HepG2 (cell line): Measurements from ENCODE around the gene KIFC1. TPM values are rescaled to one million over a fixed set of nuclear protein-coding genes. Genes with fewer than 3 reads are reported as not detected.

Experiments used
- ARID2 ChIP-seq: sonication (generic); formaldehyde crosslinking; IDR thresholded peaks from 2 replicates; pipeline ENCODE4 v1.8.1; 2022; ENCODE audit warnings: mild to moderate bottlenecking, missing genetic modification reagents, borderline replicate concordance
- ELF1 ChIP-seq: sonication (generic); formaldehyde crosslinking; IDR thresholded peaks from 2 replicates; pipeline ENCODE4 v1.4.0; 2020; ENCODE audit warnings: missing genetic modification reagents
- GATAD1 ChIP-seq: IDR thresholded peaks from 2 replicates; pipeline ENCODE4 v1.6.1; 2016; ENCODE audit warnings: missing genetic modification reagents, missing compliant biosample characterization
- HDAC1 ChIP-seq: sonication (generic); formaldehyde crosslinking; IDR thresholded peaks from 2 replicates; pipeline ENCODE4 v1.5.1; 2020; ENCODE audit warnings: mild to moderate bottlenecking, missing genetic modification reagents
- HDAC2 ChIP-seq: sonication (generic); formaldehyde crosslinking; IDR thresholded peaks from 2 replicates; pipeline ENCODE4 v1.4.0; 2020; ENCODE audit warnings: missing genetic modification reagents
- HIC2 ChIP-seq: sonication (generic); formaldehyde crosslinking; IDR thresholded peaks from 2 replicates; pipeline ENCODE4 v1.9.0; 2022; ENCODE audit warnings: low read depth, missing genetic modification reagents
- HNRNPLL ChIP-seq: fragments of 200-400 bp; formaldehyde crosslinking; IDR thresholded peaks from 2 replicates; pipeline ENCODE4 v1.6.1; 2017; ENCODE audit warnings: mild to moderate bottlenecking, low read depth, low read length; ENCODE audit not compliant: poor library complexity, severe bottlenecking
- IKZF1 ChIP-seq: fragments of 450-650 bp; IDR thresholded peaks from 2 replicates; pipeline ENCODE4 v1.7.1; 2016
- NFIC ChIP-seq: IDR thresholded peaks from 2 replicates; pipeline ENCODE4 v1.6.1; 2012; ENCODE audit warnings: mild to moderate bottlenecking, low read length, inconsistent platforms
- NKX3-1 ChIP-seq: sonication (generic); formaldehyde crosslinking; IDR thresholded peaks from 2 replicates; pipeline ENCODE4 v1.5.0; 2020; ENCODE audit warnings: missing genetic modification reagents
- NR1H2 ChIP-seq: sonication (generic); formaldehyde crosslinking; IDR thresholded peaks from 2 replicates; pipeline ENCODE4 v1.8.1; 2022; ENCODE audit warnings: low read depth, missing genetic modification reagents, borderline replicate concordance
- NR2C2 ChIP-seq: sonication (generic); formaldehyde crosslinking; IDR thresholded peaks from 2 replicates; pipeline ENCODE4 v1.4.0; 2020; ENCODE audit warnings: missing genetic modification reagents, mild to moderate bottlenecking, moderate library complexity, borderline replicate concordance
- PAX8 ChIP-seq: sonication (generic); formaldehyde crosslinking; IDR thresholded peaks from 2 replicates; pipeline ENCODE4 v1.8.0; 2022; ENCODE audit warnings: mild to moderate bottlenecking, missing genetic modification reagents, borderline replicate concordance
- RELA ChIP-seq: sonication (generic); formaldehyde crosslinking; IDR thresholded peaks from 2 replicates; pipeline ENCODE4 v1.4.0; 2020; ENCODE audit warnings: missing genetic modification reagents
- SALL1 ChIP-seq: sonication (generic); formaldehyde crosslinking; IDR thresholded peaks from 2 replicates; pipeline ENCODE4 v1.8.0; 2022; ENCODE audit warnings: mild to moderate bottlenecking, missing genetic modification reagents
- TBP ChIP-seq: sonication (generic); formaldehyde crosslinking; IDR thresholded peaks from 2 replicates; pipeline ENCODE4 v1.5.0; 2020; ENCODE audit warnings: missing genetic modification reagents
- TBX2 ChIP-seq: sonication (generic); formaldehyde crosslinking; IDR thresholded peaks from 2 replicates; pipeline ENCODE4 v1.5.0; 2020; ENCODE audit warnings: missing genetic modification reagents, mild to moderate bottlenecking, borderline replicate concordance
- THRA ChIP-seq: sonication (generic); formaldehyde crosslinking; IDR thresholded peaks from 2 replicates; pipeline ENCODE4 v1.4.0; 2020; ENCODE audit warnings: missing genetic modification reagents, borderline replicate concordance
- ZBTB1 ChIP-seq: sonication (generic); formaldehyde crosslinking; IDR thresholded peaks from 2 replicates; pipeline ENCODE4 v1.4.0; 2020; ENCODE audit warnings: missing genetic modification reagents, borderline replicate concordance
- ZBTB3 ChIP-seq: sonication (generic); formaldehyde crosslinking; IDR thresholded peaks from 2 replicates; pipeline ENCODE4 v1.4.0; 2020; ENCODE audit warnings: low read depth, mild to moderate bottlenecking, moderate library complexity, missing genetic modification reagents, borderline replicate concordance
- ZNF18 ChIP-seq: sonication (generic); formaldehyde crosslinking; IDR thresholded peaks from 2 replicates; pipeline ENCODE4 v1.8.0; 2022; ENCODE audit warnings: mild to moderate bottlenecking, missing genetic modification reagents; ENCODE audit not compliant: insufficient replicate concordance
- ZNF224 ChIP-seq: sonication (generic); formaldehyde crosslinking; IDR thresholded peaks from 2 replicates; pipeline ENCODE4 v1.5.0; 2020; ENCODE audit warnings: mild to moderate bottlenecking, missing genetic modification reagents
- ZNF274 ChIP-seq: sonication (generic); formaldehyde crosslinking; IDR thresholded peaks from 2 replicates; pipeline ENCODE4 v1.5.1; 2020; ENCODE audit warnings: mild to moderate bottlenecking, missing genetic modification reagents
- ZNF468 ChIP-seq: sonication (generic); formaldehyde crosslinking; IDR thresholded peaks from 2 replicates; pipeline ENCODE4 v1.8.0; 2022; ENCODE audit warnings: mild to moderate bottlenecking, moderate library complexity, missing genetic modification reagents
- ZNF784 ChIP-seq: sonication (generic); formaldehyde crosslinking; IDR thresholded peaks from 2 replicates; pipeline ENCODE4 v1.5.1; 2020; ENCODE audit warnings: missing genetic modification reagents, mild to moderate bottlenecking, borderline replicate concordance
- polyA plus RNA-seq, 8 experiments: library from polyadenylated mRNA; depleted of rRNA in 3 of 8; stranded (reverse) in 7 of 8; unstranded in 1 of 8; fragments of >200 nt; fragmentation: Illumina TruSeq in 4 of 8; extraction: Trizol in 4 of 8; gene quantifications; 2 replicates each; pipeline versions ENCODE4 v1.2.1 to v1.2.3, GENCODE V29; 2011 to 2016; ENCODE audit warnings: low read depth in 4 of 8, missing spikeins in 1 of 8, mixed read lengths in 1 of 8; ENCODE audit not compliant: insufficient read depth in 1 of 8
- total RNA-seq, 5 experiments: library from RNA; depleted of rRNA; stranded (reverse); fragments of >200 nt; fragmentation: Illumina TruSeq; extraction: Trizol; gene quantifications; 2 replicates each; pipeline ENCODE4 v1.2.3, GENCODE V29; 2016; ENCODE audit warnings: low read depth in 1 of 5

The KIFC1 gene
- total and polyA plus RNA-seq, 2 of the 13 experiments (the other 11 are each of a cell fraction or from before 2014, with no cell fraction given) = 25.0 to 45.5 TPM

GRCh38 chr6:33410711-33411631 lies 19.3 kb downstream of the KIFC1 start, which contains the start of gene PHF1 (continued):
- TF ChIP-seq ZNF18 (CRISPR knock-in tag) (peak; percentile 82), GATAD1 (CRISPR knock-in tag) (no peak), NFIC (no peak), HDAC2 (CRISPR knock-in tag) (no peak), ARID2 (CRISPR knock-in tag) (no peak), RELA (CRISPR knock-in tag) (no peak), ELF1 (CRISPR knock-in tag) (no peak), ZBTB3 (CRISPR knock-in tag) (no peak), HIC2 (no peak), THRA (peak; percentile 16; the same call in 1 of the 2 replicates), HNRNPLL (no peak), NKX3-1 (CRISPR knock-in tag) (no peak), TBX2 (CRISPR knock-in tag) (peak; percentile 41; the same call in 1 of the 2 replicates), PAX8 (CRISPR knock-in tag) (no peak), NR1H2 (no peak), ZBTB1 (CRISPR knock-in tag) (no peak), ZNF224 (no peak), TBP (CRISPR knock-in tag) (no peak), IKZF1 (no peak), ZNF468 (no peak), HDAC1 (CRISPR knock-in tag) (peak; percentile 74; the same call in 1 of the 2 replicates), ZNF274 (peak; percentile 55; the same call in 1 of the 2 replicates), ZNF784 (CRISPR knock-in tag) (0 out of 2 replicates have a peak, but pooled peaks have one; percentile 48), SALL1 (CRISPR knock-in tag) (peak; percentile 41; the same call in 1 of the 2 replicates), NR2C2 (CRISPR knock-in tag) (no peak)
